Rectal smooth muscle tissue (tissue), 1 donor: Measurements from ENCODE around the gene TTF1.

Experiments used
- H3K27ac ChIP-seq: one replicate; pipeline ENCODE4 v1.7.0; 2013; ENCODE audit warnings: low read depth, low read length, inconsistent platforms
- H3K27me3 ChIP-seq: one replicate; pipeline ENCODE4 v1.7.0; 2013; ENCODE audit warnings: low read length; ENCODE audit not compliant: control insufficient read depth, insufficient read depth
- H3K36me3 ChIP-seq: one replicate; pipeline ENCODE4 v1.7.0; 2013; ENCODE audit warnings: low read length; ENCODE audit not compliant: control insufficient read depth, insufficient read depth
- H3K4me1 ChIP-seq: one replicate; pipeline ENCODE4 v1.7.0; 2013; ENCODE audit warnings: low read length; ENCODE audit not compliant: control insufficient read depth, insufficient read depth
- H3K4me3 ChIP-seq: one replicate; pipeline ENCODE4 v1.7.0; 2013; ENCODE audit warnings: low read length
- H3K9ac ChIP-seq: one replicate; pipeline ENCODE4 v1.7.0; 2013; ENCODE audit warnings: low read length

TTF1 gene

GRCh38 chr9:132406554-132407122, at the start of gene TTF1:
Gene TTF1 (minus strand): TSS chr9:132406840. CDS start chr9:132402821, 4,019 bp downstream.
- Histone ChIP-seq H3K4me3 (peak within 1 kb of the TSS; percentile 86), H3K36me3 (peaks cover 4% of the 10 kb centered on the region), H3K27ac (no peak within 1 kb of the TSS), H3K4me1 (peaks cover 7% of the 10 kb centered on the region), H3K9ac (no peak within 1 kb of the TSS), H3K27me3 (peaks cover 6% of the 10 kb centered on the region)

- no peaks in the 10 kb centered on the region for H3K27me3 ChIP-seq
- no peak overlapping the region for H3K27ac ChIP-seq
- no peaks in the 10 kb centered on the region for H3K36me3 ChIP-seq
- no peak overlapping the region for H3K4me3 ChIP-seq
- no peaks in the 10 kb centered on the region for H3K4me1 ChIP-seq
- H3K9ac ChIP-seq, result no peak overlapping the region
These were observed 49.6 kb upstream of the TTF1 start for GRCh38 chr9:132456241-132456640.

GRCh38 chr9:132451276-132451675, 44.6 kb upstream of the TTF1 start:
- H3K9ac ChIP-seq, result no peak overlapping the region
- H3K36me3 ChIP-seq, result no peaks in the 10 kb centered on the region
- no peaks in the 10 kb centered on the region for H3K27me3 ChIP-seq
- no peaks in the 10 kb centered on the region for H3K4me1 ChIP-seq
- H3K4me3 ChIP-seq, result no peak overlapping the region
- no peak overlapping the region for H3K27ac ChIP-seq

GRCh38 chr9:132447902-132448301, 41.3 kb upstream of the TTF1 start:
- H3K36me3 ChIP-seq, result no peaks in the 10 kb centered on the region
- H3K9ac ChIP-seq, result no peak overlapping the region
- H3K27ac ChIP-seq, result no peak overlapping the region
- H3K4me3 ChIP-seq, result no peak overlapping the region
- no peaks in the 10 kb centered on the region for H3K27me3 ChIP-seq
- no peaks in the 10 kb centered on the region for H3K4me1 ChIP-seq

GRCh38 chr9:132447346-132447745, 40.7 kb upstream of the TTF1 start:
- Histone ChIP-seq H3K4me1 (no peaks in the 10 kb centered on the region), H3K27ac (no peak overlapping the region), H3K27me3 (no peaks in the 10 kb centered on the region), H3K36me3 (no peaks in the 10 kb centered on the region), H3K9ac (no peak overlapping the region), H3K4me3 (no peak overlapping the region)

GRCh38 chr9:132446887-132447286, 40.2 kb upstream of the TTF1 start:
- no peaks in the 10 kb centered on the region for H3K4me1 ChIP-seq
- H3K4me3 ChIP-seq, result no peak overlapping the region
- no peak overlapping the region for H3K27ac ChIP-seq
- H3K36me3 ChIP-seq, result no peaks in the 10 kb centered on the region
- H3K9ac ChIP-seq, result no peak overlapping the region
- H3K27me3 ChIP-seq, result no peaks in the 10 kb centered on the region

- no peak overlapping the region for H3K9ac ChIP-seq
- H3K4me3 ChIP-seq, result no peak overlapping the region
- no peaks in the 10 kb centered on the region for H3K27me3 ChIP-seq
- no peaks in the 10 kb centered on the region for H3K4me1 ChIP-seq
- H3K27ac ChIP-seq, result no peak overlapping the region
- H3K36me3 ChIP-seq, result no peaks in the 10 kb centered on the region
These were observed 37.4 kb upstream of the TTF1 start for GRCh38 chr9:132443951-132444607.

GRCh38 chr9:132441404-132441803, 34.8 kb upstream of the TTF1 start:
- H3K36me3 ChIP-seq, result no peaks in the 10 kb centered on the region
- no peak overlapping the region for H3K9ac ChIP-seq
- no peak overlapping the region for H3K27ac ChIP-seq
- no peak overlapping the region for H3K4me3 ChIP-seq
- H3K4me1 ChIP-seq, result no peaks in the 10 kb centered on the region
- H3K27me3 ChIP-seq, result no peaks in the 10 kb centered on the region

- Histone ChIP-seq H3K4me1 (no peaks in the 10 kb centered on the region), H3K36me3 (no peaks in the 10 kb centered on the region), H3K9ac (no peak overlapping the region), H3K27me3 (no peaks in the 10 kb centered on the region), H3K4me3 (no peak overlapping the region), H3K27ac (no peak overlapping the region)
These were observed 34.1 kb upstream of the TTF1 start for GRCh38 chr9:132440735-132441134.

- H3K9ac ChIP-seq, result no peak overlapping the region
- no peaks in the 10 kb centered on the region for H3K27me3 ChIP-seq
- H3K4me3 ChIP-seq, result no peak overlapping the region
- H3K36me3 ChIP-seq, result no peaks in the 10 kb centered on the region
- H3K4me1 ChIP-seq, result no peaks in the 10 kb centered on the region
- H3K27ac ChIP-seq, result no peak overlapping the region
These were observed 32.5 kb upstream of the TTF1 start for GRCh38 chr9:132439153-132439552.

- no peaks in the 10 kb centered on the region for H3K27me3 ChIP-seq
These were observed 28.2 kb upstream of the TTF1 start for GRCh38 chr9:132434881-132435280.

GRCh38 chr9:132430998-132431397, 24.4 kb upstream of the TTF1 start:
- Histone ChIP-seq H3K27me3 (peaks cover 3% of the 10 kb centered on the region), H3K9ac (no peak overlapping the region), H3K27ac (no peak overlapping the region), H3K4me3 (no peak overlapping the region), H3K36me3 (no peaks in the 10 kb centered on the region), H3K4me1 (no peaks in the 10 kb centered on the region)

More at GRCh38 chr9:132434881-132435280, 28.2 kb upstream of the TTF1 start:
- Histone ChIP-seq H3K9ac (no peak overlapping the region), H3K27ac (no peak overlapping the region), H3K4me3 (no peak overlapping the region), H3K4me1 (no peaks in the 10 kb centered on the region), H3K36me3 (no peaks in the 10 kb centered on the region)
